HEK293 (cell line): ENCODE data around the gene MPZL3.
A peak's percentile ranks its signal among the peaks of the same experiment; 100 is the strongest.

Experiments
- GFI1B ChIP-seq: fragments of 450-650 bp; formaldehyde crosslinking; IDR thresholded peaks from 2 replicates; pipeline ENCODE4 v1.5.1; 2016; ENCODE audit warnings: missing biosample characterization, missing genetic modification characterization
- GLI2 ChIP-seq: fragments of 450-650 bp; formaldehyde crosslinking; IDR thresholded peaks from 2 replicates; pipeline ENCODE4; 2017; ENCODE audit warnings: missing biosample characterization, missing genetic modification characterization, low read depth, borderline replicate concordance
- KLF1 ChIP-seq: fragments of 450-650 bp; formaldehyde crosslinking; IDR thresholded peaks from 2 replicates; pipeline ENCODE4 v1.5.1; 2016; ENCODE audit warnings: missing biosample characterization, missing genetic modification characterization
- KLF16 ChIP-seq: fragments of 450-650 bp; formaldehyde crosslinking; IDR thresholded peaks from 2 replicates; pipeline ENCODE4 v1.5.1; 2017; ENCODE audit warnings: missing biosample characterization, missing genetic modification characterization
- KLF7 ChIP-seq: fragments of 450-650 bp; formaldehyde crosslinking; IDR thresholded peaks from 2 replicates; pipeline ENCODE4 v1.5.1; 2016; ENCODE audit warnings: missing biosample characterization, missing genetic modification characterization, borderline replicate concordance
- MYNN ChIP-seq: fragments of 450-650 bp; formaldehyde crosslinking; IDR thresholded peaks from 2 replicates; pipeline ENCODE4 v1.5.1; 2016; ENCODE audit warnings: missing biosample characterization, missing genetic modification characterization, borderline replicate concordance
- OSR2 ChIP-seq: fragments of 450-650 bp; formaldehyde crosslinking; IDR thresholded peaks from 2 replicates; pipeline ENCODE4 v1.5.1; 2016; ENCODE audit warnings: missing biosample characterization, missing genetic modification characterization
- PRDM1 ChIP-seq: fragments of 450-650 bp; formaldehyde crosslinking; IDR thresholded peaks from 2 replicates; pipeline ENCODE4; 2016; ENCODE audit warnings: missing biosample characterization, missing genetic modification characterization
- ZFP3 ChIP-seq: fragments of 450-650 bp; formaldehyde crosslinking; IDR thresholded peaks from 2 replicates; pipeline ENCODE4 v1.5.1; 2016; ENCODE audit warnings: low read depth, missing biosample characterization, missing genetic modification characterization
- ZFP41 ChIP-seq: fragments of 450-650 bp; formaldehyde crosslinking; IDR thresholded peaks from 2 replicates; pipeline ENCODE4 v1.5.1; 2016; ENCODE audit warnings: missing biosample characterization, missing genetic modification characterization, borderline replicate concordance
- ZIC2 ChIP-seq: fragments of 450-650 bp; formaldehyde crosslinking; IDR thresholded peaks from 2 replicates; pipeline ENCODE4 v1.5.1; 2016; ENCODE audit warnings: missing biosample characterization, missing genetic modification characterization
- ZNF133 ChIP-seq: fragments of 450-650 bp; formaldehyde crosslinking; IDR thresholded peaks from 2 replicates; pipeline ENCODE4 v1.5.1; 2016; ENCODE audit warnings: missing biosample characterization, missing genetic modification characterization
- ZNF169 ChIP-seq: fragments of 450-650 bp; formaldehyde crosslinking; IDR thresholded peaks from 2 replicates; pipeline ENCODE4 v1.5.1; 2016; ENCODE audit warnings: missing biosample characterization, missing genetic modification characterization
- ZNF19 ChIP-seq: fragments of 450-650 bp; formaldehyde crosslinking; IDR thresholded peaks from 2 replicates; pipeline ENCODE4; 2016; ENCODE audit warnings: missing biosample characterization, missing genetic modification characterization, low read depth
- ZNF211 ChIP-seq: fragments of 450-650 bp; formaldehyde crosslinking; IDR thresholded peaks from 2 replicates; pipeline ENCODE4 v1.5.1; 2016; ENCODE audit warnings: low read depth, missing biosample characterization, missing genetic modification characterization
- ZNF274 ChIP-seq, 2 experiments: fragments of 200-500 bp in 1 of 2; fragments of 450-650 bp in 1 of 2; sonication (Bioruptor generic) in 1 of 2; formaldehyde crosslinking in 1 of 2; IDR thresholded peaks; 2 replicates each; pipeline versions ENCODE4 v1.5.1 to v1.6.1; 2014 to 2016; ENCODE audit warnings: borderline replicate concordance in 1 of 2, inconsistent platforms in 1 of 2, low read length in 1 of 2, missing biosample characterization in 1 of 2, missing genetic modification characterization in 1 of 2
- ZNF311 ChIP-seq: fragments of 450-650 bp; formaldehyde crosslinking; IDR thresholded peaks from 2 replicates; pipeline ENCODE4 v1.5.1; 2017; ENCODE audit warnings: missing biosample characterization, missing genetic modification characterization, borderline replicate concordance
- ZNF341 ChIP-seq: fragments of 450-650 bp; formaldehyde crosslinking; IDR thresholded peaks from 2 replicates; pipeline ENCODE4; 2016; ENCODE audit warnings: low read depth, missing biosample characterization, missing genetic modification characterization
- ZNF449 ChIP-seq: fragments of 450-650 bp; formaldehyde crosslinking; IDR thresholded peaks from 2 replicates; pipeline ENCODE4 v1.5.1; 2017; ENCODE audit warnings: missing biosample characterization, mild to moderate bottlenecking, missing genetic modification characterization, moderate library complexity
- ZNF555 ChIP-seq: fragments of 450-650 bp; formaldehyde crosslinking; conservative IDR thresholded peaks from 2 replicates; pipeline ENCODE4 v1.5.1; 2017; ENCODE audit warnings: missing biosample characterization, mild to moderate bottlenecking, missing genetic modification characterization, inconsistent platforms
- ZNF561 ChIP-seq: fragments of 450-650 bp; IDR thresholded peaks from 2 replicates; pipeline ENCODE4 v1.5.1; 2018; ENCODE audit warnings: missing biosample characterization, missing genetic modification characterization, borderline replicate concordance
- ZNF600 ChIP-seq: fragments of 450-650 bp; formaldehyde crosslinking; IDR thresholded peaks from 2 replicates; pipeline ENCODE4 v1.5.1; 2016; ENCODE audit warnings: missing biosample characterization, missing genetic modification characterization
- ZNF670 ChIP-seq: fragments of 450-650 bp; formaldehyde crosslinking; IDR thresholded peaks from 2 replicates; pipeline ENCODE4 v1.5.1; 2016; ENCODE audit warnings: missing biosample characterization, missing genetic modification characterization, low read depth
- ZNF792 ChIP-seq: fragments of 450-650 bp; formaldehyde crosslinking; IDR thresholded peaks from 2 replicates; pipeline ENCODE4 v1.5.1; 2016; ENCODE audit warnings: missing biosample characterization, missing genetic modification characterization
- ZSCAN16 ChIP-seq: fragments of 450-650 bp; formaldehyde crosslinking; IDR thresholded peaks from 2 replicates; pipeline ENCODE4 v1.5.1; 2016; ENCODE audit warnings: missing biosample characterization, missing genetic modification characterization
- ZSCAN4 ChIP-seq: fragments of 450-650 bp; formaldehyde crosslinking; IDR thresholded peaks from 2 replicates; pipeline ENCODE4 v1.5.1; 2017; ENCODE audit warnings: missing biosample characterization, missing genetic modification characterization
- TF ChIP-seq, protein P1 (sequence below): fragments of 450-650 bp; formaldehyde crosslinking; IDR thresholded peaks from 2 replicates; pipeline ENCODE4 v1.5.1; 2016; ENCODE audit warnings: missing biosample characterization, missing genetic modification characterization
- TF ChIP-seq, protein P2 (sequence below): fragments of 450-650 bp; formaldehyde crosslinking; IDR thresholded peaks from 2 replicates; pipeline ENCODE4 v1.5.1; 2016; ENCODE audit warnings: missing biosample characterization, missing genetic modification characterization
- TF ChIP-seq, protein P3 (sequence below): fragments of 450-650 bp; formaldehyde crosslinking; IDR thresholded peaks from 2 replicates; pipeline ENCODE4 v1.5.1; 2016; ENCODE audit warnings: missing biosample characterization, missing genetic modification characterization

Gene MPZL3

DNA sequence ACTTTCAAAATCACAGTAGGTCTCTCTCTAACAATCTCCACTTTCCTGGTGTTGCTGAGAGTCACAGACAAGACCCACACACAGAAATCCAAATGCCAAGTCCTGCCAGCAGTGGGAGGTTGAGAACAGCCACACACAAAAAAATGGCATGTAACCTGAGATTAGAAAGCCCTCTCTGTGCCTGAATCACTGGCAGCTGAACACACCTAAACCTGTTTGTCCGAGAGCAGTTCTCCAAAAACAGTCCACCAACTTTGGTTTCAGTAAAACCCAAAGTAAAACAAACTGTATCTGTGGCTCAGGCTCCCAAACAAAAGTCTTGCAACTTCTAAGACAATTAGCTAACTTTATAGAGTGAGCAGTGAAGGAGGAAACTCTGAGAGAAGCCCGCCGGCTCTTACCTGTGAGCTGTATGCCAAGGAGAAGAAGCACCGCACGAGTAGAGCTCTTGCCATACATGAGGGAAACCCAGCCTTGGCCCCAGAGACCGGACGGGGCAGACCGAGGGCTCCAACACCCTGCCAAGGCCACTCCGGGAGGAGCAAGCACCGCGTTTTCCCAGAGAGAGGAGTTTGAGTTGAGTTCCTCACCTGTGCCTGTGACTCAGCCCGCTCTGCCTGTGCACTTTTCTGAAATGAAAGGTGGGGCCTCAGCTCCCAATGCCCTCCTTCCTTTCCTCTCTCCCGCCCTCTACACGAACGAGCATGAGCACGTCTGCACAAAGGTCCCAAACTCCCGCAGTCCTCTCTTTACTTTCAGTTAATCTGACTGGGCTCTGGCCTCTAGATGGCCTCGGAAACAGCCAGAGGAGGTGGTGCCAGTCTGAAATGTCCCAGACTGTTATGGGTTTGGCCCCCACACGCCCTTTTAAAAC, 11.8 kb upstream of the MPZL3 start, which contains the start of gene MPZL2 (continued):
- no peak for TF ChIP-seq ZNF449 (tag by site-specific recombination)
- TF ChIP-seq, protein P1, sequence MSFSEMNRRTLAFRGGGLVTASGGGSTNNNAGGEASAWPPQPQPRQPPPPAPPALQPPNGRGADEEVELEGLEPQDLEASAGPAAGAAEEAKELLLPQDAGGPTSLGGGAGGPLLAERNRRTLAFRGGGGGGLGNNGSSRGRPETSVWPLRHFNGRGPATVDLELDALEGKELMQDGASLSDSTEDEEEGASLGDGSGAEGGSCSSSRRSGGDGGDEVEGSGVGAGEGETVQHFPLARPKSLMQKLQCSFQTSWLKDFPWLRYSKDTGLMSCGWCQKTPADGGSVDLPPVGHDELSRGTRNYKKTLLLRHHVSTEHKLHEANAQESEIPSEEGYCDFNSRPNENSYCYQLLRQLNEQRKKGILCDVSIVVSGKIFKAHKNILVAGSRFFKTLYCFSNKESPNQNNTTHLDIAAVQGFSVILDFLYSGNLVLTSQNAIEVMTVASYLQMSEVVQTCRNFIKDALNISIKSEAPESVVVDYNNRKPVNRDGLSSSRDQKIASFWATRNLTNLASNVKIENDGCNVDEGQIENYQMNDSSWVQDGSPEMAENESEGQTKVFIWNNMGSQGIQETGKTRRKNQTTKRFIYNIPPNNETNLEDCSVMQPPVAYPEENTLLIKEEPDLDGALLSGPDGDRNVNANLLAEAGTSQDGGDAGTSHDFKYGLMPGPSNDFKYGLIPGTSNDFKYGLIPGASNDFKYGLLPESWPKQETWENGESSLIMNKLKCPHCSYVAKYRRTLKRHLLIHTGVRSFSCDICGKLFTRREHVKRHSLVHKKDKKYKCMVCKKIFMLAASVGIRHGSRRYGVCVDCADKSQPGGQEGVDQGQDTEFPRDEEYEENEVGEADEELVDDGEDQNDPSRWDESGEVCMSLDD (tag by site-specific recombination): no peak
- TF ChIP-seq ZIC2 (tag by site-specific recombination): no peak
- TF ChIP-seq ZNF211 (tag by site-specific recombination): no peak
- TF ChIP-seq ZNF19 (tag by site-specific recombination): no peak
- peak; percentile 67 for TF ChIP-seq ZNF341
- peak; percentile 73; the same call in 1 of the 2 replicates for TF ChIP-seq PRDM1 (tag by site-specific recombination)
- TF ChIP-seq KLF16 (tag by site-specific recombination): no peak
- no peak for TF ChIP-seq OSR2
- TF ChIP-seq ZSCAN16 (tag by site-specific recombination): no peak
- TF ChIP-seq ZFP3 (tag by site-specific recombination): no peak
- no peak for TF ChIP-seq ZNF561
- TF ChIP-seq ZNF792: no peak
- no peak for TF ChIP-seq GFI1B
- TF ChIP-seq ZNF555 (tag by site-specific recombination): no peak
- 0 out of 2 replicates have a peak, but pooled peaks have one; percentile 23 for TF ChIP-seq ZNF600 (tag by site-specific recombination)
- TF ChIP-seq ZFP41: no peak
- TF ChIP-seq MYNN: no peak
- no peak for TF ChIP-seq ZNF133 (tag by site-specific recombination)
- no peak for TF ChIP-seq GLI2 (tag by site-specific recombination)
- TF ChIP-seq ZNF274 (IDR thresholded peaks at IDR 0.05; ENCODE audit: low read length): no peak
- TF ChIP-seq ZNF274 (tag by site-specific recombination; IDR thresholded peaks at IDR 0.05; ENCODE audit: borderline replicate concordance): no peak
- TF ChIP-seq KLF1 (tag by site-specific recombination): peak; percentile 40; the same call in 1 of the 2 replicates
- TF ChIP-seq, protein P2, sequence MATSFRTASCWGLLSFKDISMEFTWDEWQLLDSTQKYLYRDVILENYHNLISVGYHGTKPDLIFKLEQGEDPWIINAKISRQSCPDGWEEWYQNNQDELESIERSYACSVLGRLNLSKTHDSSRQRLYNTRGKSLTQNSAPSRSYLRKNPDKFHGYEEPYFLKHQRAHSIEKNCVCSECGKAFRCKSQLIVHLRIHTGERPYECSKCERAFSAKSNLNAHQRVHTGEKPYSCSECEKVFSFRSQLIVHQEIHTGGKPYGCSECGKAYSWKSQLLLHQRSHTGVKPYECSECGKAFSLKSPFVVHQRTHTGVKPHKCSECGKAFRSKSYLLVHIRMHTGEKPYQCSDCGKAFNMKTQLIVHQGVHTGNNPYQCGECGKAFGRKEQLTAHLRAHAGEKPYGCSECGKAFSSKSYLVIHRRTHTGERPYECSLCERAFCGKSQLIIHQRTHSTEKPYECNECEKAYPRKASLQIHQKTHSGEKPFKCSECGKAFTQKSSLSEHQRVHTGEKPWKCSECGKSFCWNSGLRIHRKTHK (tag by site-specific recombination): no peak
- TF ChIP-seq, protein P3, sequence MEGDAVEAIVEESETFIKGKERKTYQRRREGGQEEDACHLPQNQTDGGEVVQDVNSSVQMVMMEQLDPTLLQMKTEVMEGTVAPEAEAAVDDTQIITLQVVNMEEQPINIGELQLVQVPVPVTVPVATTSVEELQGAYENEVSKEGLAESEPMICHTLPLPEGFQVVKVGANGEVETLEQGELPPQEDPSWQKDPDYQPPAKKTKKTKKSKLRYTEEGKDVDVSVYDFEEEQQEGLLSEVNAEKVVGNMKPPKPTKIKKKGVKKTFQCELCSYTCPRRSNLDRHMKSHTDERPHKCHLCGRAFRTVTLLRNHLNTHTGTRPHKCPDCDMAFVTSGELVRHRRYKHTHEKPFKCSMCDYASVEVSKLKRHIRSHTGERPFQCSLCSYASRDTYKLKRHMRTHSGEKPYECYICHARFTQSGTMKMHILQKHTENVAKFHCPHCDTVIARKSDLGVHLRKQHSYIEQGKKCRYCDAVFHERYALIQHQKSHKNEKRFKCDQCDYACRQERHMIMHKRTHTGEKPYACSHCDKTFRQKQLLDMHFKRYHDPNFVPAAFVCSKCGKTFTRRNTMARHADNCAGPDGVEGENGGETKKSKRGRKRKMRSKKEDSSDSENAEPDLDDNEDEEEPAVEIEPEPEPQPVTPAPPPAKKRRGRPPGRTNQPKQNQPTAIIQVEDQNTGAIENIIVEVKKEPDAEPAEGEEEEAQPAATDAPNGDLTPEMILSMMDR (tag by site-specific recombination): peak; percentile 48; the same call in 1 of the 2 replicates
- no peak for TF ChIP-seq ZNF169
- TF ChIP-seq ZSCAN4 (tag by site-specific recombination): no peak
- TF ChIP-seq KLF7: no peak
- no peak for TF ChIP-seq ZNF311 (tag by site-specific recombination)
- TF ChIP-seq ZNF670 (tag by site-specific recombination): no peak
